Endothelial cell of umbilical vein (primary cell): Measurements from ENCODE around the gene PCNT. TPM values are rescaled to one million over a fixed set of nuclear protein-coding genes. Genes with fewer than 3 reads are reported as not detected.
A peak's percentile ranks its signal among the peaks of the same experiment; 100 is the strongest.

Source experiments
- BruUV-seq: library from RNA; stranded (reverse); fragments of 400-500 nt; replicated peaks from 2 replicates; lab custom pipeline; 2021; lab: Mats Ljungman, UMichigan
- CTCF ChIA-PET: fragments of 300-600, 350-600 bp; sonication (Branson Sonifier 250); formaldehyde crosslinking; loops from one replicate; lab custom pipeline; 2021; ENCODE audit warnings: antibody characterized with exemption, inconsistent platforms; lab: Charles Lee
- POLR2A ChIA-PET: fragments of 300-600, 350-600 bp; sonication (Branson Sonifier 250); formaldehyde crosslinking; loops from one replicate; lab custom pipeline; 2021; ENCODE audit warnings: antibody characterized with exemption, inconsistent platforms; lab: Charles Lee
- DNase-seq: peaks from one replicate; pipeline ENCODE4 v3.0.0-alpha.2; 2011; ENCODE audit warnings: low read depth, low spot score
- FAIRE-seq: peaks from 2 replicates; lab custom pipeline; 2011; peaks lifted over from hg19 to GRCh38; lab: Jason Lieb, UNC
- H2AFZ ChIP-seq: 2 replicates; pipeline ENCODE4 v1.6.0; 2012; ENCODE audit warnings: low read depth, low read length, control low read depth, inconsistent platforms
- H3K27ac ChIP-seq: 2 replicates; pipeline ENCODE4 v1.5.1; 2011; ENCODE audit warnings: low read depth, mild to moderate bottlenecking, control low read depth, low read length, moderate library complexity; ENCODE audit not compliant: insufficient read depth
- H3K27me3 ChIP-seq, 2 experiments: 2 replicates each; pipeline versions ENCODE4 v1.6.0 to v1.6.1; 2011; ENCODE audit warnings: low read length in 2 of 2, mixed read lengths in 1 of 2; ENCODE audit not compliant: control insufficient read depth in 2 of 2, insufficient read depth in 2 of 2
- H3K36me3 ChIP-seq, 2 experiments: 2 replicates in 1 of 2; 3 replicates in 1 of 2; pipeline ENCODE4 v1.5.1; 2011; ENCODE audit warnings: low read length in 2 of 2, mild to moderate bottlenecking in 1 of 2, moderate library complexity in 1 of 2; ENCODE audit not compliant: control insufficient read depth in 2 of 2, insufficient read depth in 2 of 2; ENCODE audit errors: extremely low read depth in 1 of 2
- H3K4me1 ChIP-seq: 3 replicates; pipeline ENCODE4 v1.5.1; 2011; ENCODE audit warnings: mild to moderate bottlenecking, low read length; ENCODE audit not compliant: control insufficient read depth, insufficient read depth; ENCODE audit errors: extremely low read depth
- H3K4me2 ChIP-seq: 2 replicates; pipeline ENCODE4 v1.6.1; 2011; ENCODE audit warnings: low read length, control low read depth, mixed read lengths; ENCODE audit not compliant: insufficient read depth
- H3K4me3 ChIP-seq, 3 experiments: fragments of 200-600 bp in 1 of 3; sonication (generic), shearing (Covaris generic) in 1 of 3; replicated peaks in 1 of 3; 2 replicates each; pipeline ENCODE4 v1.5.1; 2011 to 2016; ENCODE audit warnings: control low read depth in 3 of 3, low read length in 3 of 3, mild to moderate bottlenecking in 2 of 3, inconsistent platforms in 1 of 3, low read depth in 1 of 3, moderate library complexity in 1 of 3; ENCODE audit not compliant: insufficient read depth in 1 of 3
- H3K79me2 ChIP-seq: 2 replicates; pipeline ENCODE4 v1.6.0; 2012; ENCODE audit warnings: low read length, inconsistent platforms; ENCODE audit not compliant: control insufficient read depth, insufficient read depth
- H3K9ac ChIP-seq: replicated peaks from 2 replicates; pipeline ENCODE3; 2011; ENCODE audit warnings: low read length, control low read depth; ENCODE audit not compliant: insufficient read depth; ENCODE audit errors: extremely low read depth
- H3K9me1 ChIP-seq: replicated peaks from 3 replicates; pipeline ENCODE4 v1.6.0; 2011; ENCODE audit warnings: mild to moderate bottlenecking, low read length; ENCODE audit not compliant: control insufficient read depth, insufficient read depth; ENCODE audit errors: extremely low read depth
- H3K9me3 ChIP-seq: replicated peaks from 2 replicates; pipeline ENCODE4 v1.5.1; 2012; ENCODE audit warnings: low read length, inconsistent platforms; ENCODE audit not compliant: control insufficient read depth, insufficient read depth
- H4K20me1 ChIP-seq: replicated peaks from 2 replicates; pipeline ENCODE3; 2011; ENCODE audit warnings: mild to moderate bottlenecking, low read length; ENCODE audit not compliant: control insufficient read depth, insufficient read depth; ENCODE audit errors: extremely low read depth
- CTCF ChIP-seq, 2 donors: IDR thresholded peaks; 1 replicate in 1 of 2; 2 replicates in 1 of 2; pipeline ENCODE4 v1.5.1; 2011; ENCODE audit warnings: low read length in 2 of 2, mild to moderate bottlenecking in 2 of 2, moderate library complexity in 2 of 2, control low read depth in 1 of 2, inconsistent platforms in 1 of 2, low read depth in 1 of 2; ENCODE audit not compliant: insufficient read depth in 1 of 2; ENCODE audit errors: extremely low read depth in 1 of 2
- EZH2 ChIP-seq: IDR thresholded peaks from 2 replicates; pipeline ENCODE4 v1.6.1; 2012; ENCODE audit warnings: borderline replicate concordance, low read depth, mild to moderate bottlenecking, moderate library complexity, low read length, inconsistent platforms; ENCODE audit not compliant: severe bottlenecking
- FOS ChIP-seq: IDR thresholded peaks from 2 replicates; pipeline ENCODE4 v1.6.1; 2011; ENCODE audit warnings: mild to moderate bottlenecking, low read length, moderate library complexity, borderline replicate concordance; ENCODE audit not compliant: insufficient read depth
- GATA2 ChIP-seq: IDR thresholded peaks from 2 replicates; pipeline ENCODE4 v1.7.0; 2011; ENCODE audit warnings: low read depth, mild to moderate bottlenecking, moderate library complexity, mixed read lengths, low read length; ENCODE audit not compliant: insufficient read length, insufficient read depth
- JUN ChIP-seq: IDR thresholded peaks from 2 replicates; pipeline ENCODE4 v1.6.1; 2011; ENCODE audit warnings: borderline replicate concordance, low read depth; ENCODE audit not compliant: insufficient read length, insufficient read depth
- MAX ChIP-seq: IDR thresholded peaks from 2 replicates; pipeline ENCODE4 v1.6.1; 2011; ENCODE audit not compliant: insufficient read depth, insufficient read length
- MYC ChIP-seq: IDR thresholded peaks from one replicate; pipeline ENCODE4 v1.6.1; 2011; ENCODE audit warnings: mild to moderate bottlenecking, low read depth, low read length
- POLR2A ChIP-seq: IDR thresholded peaks from 2 replicates; pipeline ENCODE4 v1.6.1; 2012; ENCODE audit warnings: low read depth, mild to moderate bottlenecking, control low read depth, low read length
- POLR2AphosphoS5 ChIP-seq: IDR thresholded peaks from 2 replicates; pipeline ENCODE4 v1.6.1; 2012; ENCODE audit warnings: low read depth, mild to moderate bottlenecking, control low read depth, low read length, moderate library complexity; ENCODE audit not compliant: insufficient read depth
- dilution Hi-C: fragments of 300-500 bp; cut with MboI; formaldehyde crosslinking; loops from one replicate; pipeline ENCODE4 v1.15.0; 2019; ENCODE audit warnings: low sequenced_read_pairs; ENCODE audit not compliant: extremely low pct_ligation_motif_present
- intact Hi-C: fragments of 100-400 bp; cut with micrococcal nuclease; formaldehyde crosslinking; loops from one replicate; pipeline ENCODE4 v1.10.0; 2022
- polyA plus RNA-seq, 4 experiments: library from polyadenylated mRNA; depleted of rRNA in 3 of 4; stranded (reverse) in 3 of 4; unstranded in 1 of 4; fragments of >200 nt; gene quantifications; 2 replicates each; pipeline versions ENCODE4 v1.2.1 to v1.2.3, GENCODE V29; 2011 to 2012; ENCODE audit warnings: missing spikeins in 1 of 4
- total RNA-seq: library from RNA; stranded (reverse); gene quantifications from 2 replicates; pipeline ENCODE4 v1.2.3, GENCODE V29; 2021

PCNT gene
- total and polyA plus RNA-seq, 2 donors (not counting 3 experiments of a cell fraction or from before 2014, with no cell fraction given), result 9.6 to 49.5 TPM

GRCh38 chr21:46318464-46318845, 5.5 kb upstream of the PCNT start:
- Histone ChIP-seq H3K27me3 (no peaks in the 10 kb centered on the region), H3K9me3 (no peaks in the 10 kb centered on the region), H3K9ac (no peak overlapping the region), H3K9me1 (no peaks in the 10 kb centered on the region), H3K27ac (no peak overlapping the region), H3K79me2 (peaks cover 34% of the 10 kb centered on the region), H3K4me3 (no peak overlapping the region), H3K36me3 (no peaks in the 10 kb centered on the region), H3K4me2 (no peak overlapping the region), H4K20me1 (no peaks in the 10 kb centered on the region), H3K4me1 (peaks cover 19% of the 10 kb centered on the region), H2AFZ (no peak overlapping the region)
- TF ChIP-seq MAX (no peak), EZH2 (no peak), FOS (no peak)
- BruUV-seq, result no TSS peak
- intact Hi-C loops, result no loop called here
- POLR2A ChIA-PET, result no interaction called here
- FAIRE-seq, result no peak
- dilution Hi-C loops, result no loop called here
- CTCF ChIA-PET, result no interaction called here
- no peak for DNase-seq

- intact Hi-C loops, result no loop called here
Observed at GRCh38 chr21:46319186-46319585, 4.8 kb upstream of the PCNT start.

More at GRCh38 chr21:46319186-46319585, 4.8 kb upstream of the PCNT start:
- Histone ChIP-seq H3K4me2 (no peak overlapping the region), H3K27me3 (no peaks in the 10 kb centered on the region), H3K9me1 (no peaks in the 10 kb centered on the region), H3K9ac (no peak overlapping the region), H3K27ac (no peak overlapping the region), H4K20me1 (no peaks in the 10 kb centered on the region), H3K9me3 (no peaks in the 10 kb centered on the region), H3K4me1 (peaks cover 19% of the 10 kb centered on the region), H3K36me3 (no peaks in the 10 kb centered on the region), H3K79me2 (peaks cover 35% of the 10 kb centered on the region), H2AFZ (no peak overlapping the region), H3K4me3 (no peak overlapping the region)
- DNase-seq (no peak), FAIRE-seq (peak; percentile 46)
- no TSS peak for BruUV-seq
- TF ChIP-seq POLR2A (no peak), JUN (no peak), MAX (no peak), GATA2 (no peak), EZH2 (no peak), FOS (no peak), MYC (no peak), POLR2AphosphoS5 (no peak), CTCF (IDR thresholded peaks at IDR 0.05; ENCODE audit: extremely low read depth in 1 of 2, insufficient read depth in 1 of 2, low read depth in 1 of 2, low read length in 2 of 2) (no peak)
- dilution Hi-C loops, result no loop called here
- POLR2A ChIA-PET, result no interaction called here
- CTCF ChIA-PET, result no interaction called here
